Renal cortex interstitium (tissue), 11 donors: ENCODE data around the gene SMIM21. TPM values are rescaled to one million over a fixed set of nuclear protein-coding genes. Genes with fewer than 3 reads are reported as not detected.

Experiments
- DNase-seq, 11 donors: peaks; one replicate each; pipeline ENCODE4 v3.0.0-alpha.2; 2013; ENCODE audit warnings: low read depth in 9 of 11, low spot score in 4 of 11; ENCODE audit errors: extremely low read depth in 1 of 11
- polyA plus RNA-seq, 3 donors: library from polyadenylated mRNA; unstranded; fragments of 120-200 nt; gene quantifications; one replicate each; pipeline ENCODE4 v1.2.1, GENCODE V29; 2013; ENCODE audit not compliant: insufficient read length in 3 of 3

The SMIM21 gene
- polyA plus RNA-seq, 3 donors: 0.09 to 0.26 TPM; not detected in 1

DNA sequence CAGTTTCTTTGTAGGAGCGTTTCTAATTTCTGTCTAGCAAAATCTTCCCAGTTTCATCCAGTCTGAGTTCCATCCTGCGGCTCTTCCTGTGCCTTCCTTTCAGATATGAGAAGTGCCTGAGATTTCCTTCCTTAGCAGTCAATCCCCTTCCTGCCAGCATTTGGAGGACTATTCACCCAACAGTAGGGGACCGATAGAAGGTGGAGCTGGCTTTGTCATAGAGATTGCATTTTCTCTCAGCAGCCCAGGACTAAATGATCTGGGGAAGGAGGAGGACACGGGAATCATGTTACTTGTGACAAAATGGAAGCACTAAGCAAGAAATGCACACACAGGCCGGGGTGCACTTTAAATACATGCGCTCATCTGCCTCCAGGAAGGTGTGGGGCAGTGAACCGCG, 5.6 kb upstream of the SMIM21 start:
- no peak for DNase-seq

DNA sequence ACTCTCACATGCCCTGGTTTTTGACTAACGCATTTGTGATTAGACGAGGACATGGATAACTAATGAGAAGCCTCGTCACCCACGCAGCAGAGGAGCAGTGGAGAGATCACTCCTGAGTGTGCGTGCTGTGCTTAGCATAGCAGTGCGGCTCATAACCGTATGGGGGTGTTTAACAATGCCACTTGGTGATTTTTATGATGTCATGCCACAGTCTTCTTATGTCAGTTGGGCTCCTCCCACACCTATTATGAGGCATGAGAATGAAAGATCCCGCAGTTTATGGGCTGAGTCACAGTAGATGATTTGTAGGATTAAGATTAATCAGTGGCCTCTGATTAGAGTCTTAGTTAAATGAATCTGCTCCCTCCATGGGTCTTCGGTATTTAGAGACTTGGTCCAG, 2.5 kb upstream of the SMIM21 start:
- DNase-seq: no peak

DNA sequence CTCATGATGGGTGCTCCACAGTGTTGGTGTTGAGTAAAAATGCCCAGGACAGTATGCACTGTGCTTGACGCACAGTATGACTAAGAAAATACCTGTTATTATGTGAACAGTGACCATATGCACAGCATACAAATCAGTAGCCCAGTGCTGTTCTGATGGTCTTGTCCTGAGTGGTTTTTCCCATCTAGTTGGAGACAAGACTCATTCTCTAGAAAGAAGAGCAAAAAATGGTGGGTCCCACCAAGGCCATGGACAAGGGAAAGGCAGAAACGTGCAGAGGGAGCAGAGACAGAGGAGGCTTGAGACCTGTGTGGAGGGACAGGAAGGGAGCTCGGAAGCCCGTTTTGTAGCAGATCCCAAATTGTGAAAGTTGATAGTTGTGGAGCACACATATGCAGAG, 987 bp upstream of the SMIM21 start:
- DNase-seq: no peak

- no peak for DNase-seq
These were observed 5.1 kb downstream of the SMIM21 start for GRCh38 chr18:75422341-75422910.

DNA sequence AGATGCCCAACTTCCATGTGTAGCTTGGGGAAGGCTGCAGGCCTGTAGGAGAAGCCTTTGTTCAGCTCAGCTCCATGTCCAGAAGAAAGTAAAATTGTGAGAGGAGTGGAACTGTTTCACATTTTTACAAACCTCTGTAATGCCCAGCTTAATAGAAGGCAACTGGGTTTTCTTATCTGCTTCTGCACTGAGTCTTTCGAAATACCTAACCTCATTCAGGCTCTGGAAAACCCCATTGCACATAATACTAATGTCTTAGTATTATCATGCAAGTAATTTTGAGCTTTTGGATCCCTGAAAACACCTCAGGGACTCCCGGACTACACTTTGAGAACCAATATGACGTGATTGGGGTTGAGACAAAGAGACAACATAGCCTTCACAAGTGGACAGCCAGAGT, 5.8 kb downstream of the SMIM21 start:
- no peak for DNase-seq

DNA sequence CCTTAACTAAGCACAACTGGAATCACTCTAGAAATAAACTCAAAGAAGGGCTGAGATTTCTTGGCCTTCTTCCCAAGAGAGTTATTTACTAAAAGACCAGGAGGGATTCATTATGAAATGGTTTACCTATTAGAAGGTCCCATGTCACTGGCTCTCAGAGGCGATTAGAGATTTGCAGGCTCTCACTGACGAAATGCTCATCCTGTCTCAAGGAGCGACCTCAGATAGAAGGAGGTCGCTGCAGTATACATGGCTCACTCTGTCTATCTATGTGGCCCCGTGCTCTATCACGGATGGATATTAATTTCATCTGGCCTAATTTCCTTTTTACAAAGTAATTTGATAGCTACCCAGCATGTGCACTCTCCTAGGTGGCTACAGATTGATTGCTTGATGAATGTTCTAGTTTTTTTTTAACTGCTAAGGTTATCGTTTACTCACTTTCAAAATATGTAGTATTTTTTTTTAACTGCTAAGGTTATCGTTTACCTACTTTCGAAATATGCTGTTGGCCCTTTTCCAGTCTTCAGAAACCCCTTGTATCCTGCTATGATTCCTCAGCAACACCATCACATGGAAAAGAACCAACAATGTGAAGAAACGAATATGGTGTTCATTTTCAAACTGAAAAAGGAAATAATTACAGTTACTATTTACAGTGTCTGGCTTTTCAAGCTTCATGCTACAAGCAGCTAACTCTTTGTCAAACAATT, 9.1 kb downstream of the SMIM21 start:
- DNase-seq: peak in 1 of 11 donors; percentile 45

DNA sequence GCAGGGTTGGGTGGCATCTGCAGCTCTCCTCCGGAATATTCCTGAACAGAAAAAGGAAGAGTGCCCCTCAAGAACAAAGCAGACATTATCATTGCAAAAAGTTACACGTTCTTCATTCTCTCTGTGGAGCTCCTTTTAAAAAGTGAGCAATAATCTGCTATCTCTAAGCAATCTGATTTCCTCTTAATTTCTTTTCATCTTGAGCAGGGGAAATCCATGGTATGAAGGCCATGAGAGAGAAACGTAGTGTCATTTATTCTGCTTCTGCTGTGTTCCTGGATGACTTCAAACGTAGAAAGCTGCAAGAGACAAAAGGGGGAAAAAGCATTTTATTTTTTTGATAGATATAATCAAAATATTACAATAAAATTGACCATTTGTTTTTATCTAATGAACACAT, 16.9 kb downstream of the SMIM21 start:
- no peak for DNase-seq

GRCh38 chr18:75409806-75410205, 17.7 kb downstream of the SMIM21 start:
- no peak for DNase-seq

DNA sequence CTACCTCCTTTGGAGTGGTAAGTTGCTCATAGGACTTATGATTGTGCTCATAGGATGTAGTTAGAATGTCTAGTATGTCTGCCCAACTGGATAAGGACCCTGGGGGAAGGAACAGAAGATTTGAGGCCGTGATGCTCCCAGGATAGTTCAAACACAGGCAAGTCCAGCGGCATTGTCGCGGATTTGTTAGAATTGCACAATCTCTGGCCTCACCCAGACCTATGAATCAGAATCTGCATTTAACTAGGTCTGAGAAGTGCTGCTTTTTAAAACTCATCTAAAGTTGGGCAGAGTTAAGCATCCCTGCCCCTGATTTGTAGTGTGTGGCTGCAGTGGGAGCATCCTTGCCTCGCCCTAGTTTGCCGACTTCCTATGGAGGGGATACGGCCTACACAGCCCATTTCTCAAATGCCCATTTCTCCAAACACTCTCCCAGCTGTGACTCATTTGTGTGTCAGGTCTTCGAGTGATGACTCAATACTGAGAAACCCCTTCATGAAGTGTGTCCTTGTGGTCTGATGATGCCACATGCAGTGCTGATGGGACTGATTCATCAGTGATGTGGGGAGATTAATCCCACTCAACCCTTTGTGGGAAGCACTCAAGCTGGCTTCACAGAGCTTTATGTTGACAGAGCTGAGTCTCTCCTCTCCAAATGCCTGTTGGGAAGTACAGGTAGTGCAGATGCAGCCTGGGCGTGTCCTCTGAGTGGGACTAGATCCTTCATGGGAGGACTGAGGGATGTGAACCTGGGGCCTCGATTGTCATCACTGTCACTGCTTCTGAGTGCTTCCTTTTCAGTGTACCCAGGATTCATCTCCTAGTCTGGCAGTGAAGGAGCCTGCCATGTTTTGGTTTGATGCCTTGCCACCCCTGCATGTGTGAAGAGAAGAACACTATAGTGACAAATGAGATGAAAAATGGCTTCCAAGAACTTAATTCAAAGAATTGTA, 18.7 kb downstream of the SMIM21 start:
- DNase-seq: no peak

GRCh38 chr18:75407468-75408437, 19.8 kb downstream of the SMIM21 start:
- DNase-seq: no peak

GRCh38 chr18:75406491-75407445, 20.7 kb downstream of the SMIM21 start:
- DNase-seq: no peak

- DNase-seq: no peak
These were observed 22.2 kb downstream of the SMIM21 start for GRCh38 chr18:75405351-75405750.

GRCh38 chr18:75400366-75400765, 27.1 kb downstream of the SMIM21 start:
- DNase-seq: no peak

- no peak for DNase-seq
These were observed 32.4 kb downstream of the SMIM21 start for GRCh38 chr18:75395137-75395536.

DNA sequence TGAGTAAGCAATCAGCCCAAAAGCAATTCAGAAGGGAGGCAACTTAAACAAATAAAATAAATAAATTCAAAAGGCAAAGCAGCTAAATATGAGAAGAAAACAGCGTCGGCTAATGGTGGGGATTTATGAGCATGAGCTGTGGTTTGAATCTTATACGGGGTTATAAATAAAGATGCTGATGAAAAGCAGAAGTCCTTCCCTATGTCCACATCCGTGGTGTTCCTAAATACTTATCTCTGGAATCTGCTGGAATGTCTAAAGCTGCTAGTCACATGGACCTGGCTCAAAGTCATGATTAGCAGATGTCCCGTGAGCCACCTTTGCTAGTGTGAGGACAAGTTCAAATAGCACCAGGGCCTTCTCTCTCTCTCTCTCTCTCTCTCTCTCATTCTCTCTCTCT, 33.8 kb downstream of the SMIM21 start:
- DNase-seq: no peak

DNA sequence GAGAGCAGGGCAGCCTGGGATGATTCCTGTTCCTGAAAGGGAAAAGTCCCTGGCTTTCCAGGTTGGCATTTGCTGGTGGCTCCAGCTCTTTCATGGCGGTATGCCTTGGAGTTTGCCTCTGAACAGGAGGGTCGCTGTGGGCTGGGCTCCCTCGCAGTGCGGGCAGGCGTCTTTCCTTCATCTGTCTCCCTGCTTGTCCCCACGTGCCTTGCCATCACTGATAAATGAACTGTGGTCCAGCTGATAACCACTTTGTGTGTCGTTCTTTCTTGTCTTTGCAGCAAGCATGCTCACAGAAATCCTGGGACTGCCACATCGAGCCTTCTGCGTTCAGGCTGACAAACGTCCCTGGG, 35.3 kb downstream of the SMIM21 start:
- no peak for DNase-seq

- no peak for DNase-seq
These were observed 36.0 kb downstream of the SMIM21 start for GRCh38 chr18:75391279-75392225.
